ENCODE results near the gene SASS6.

SASS6 gene

DNA sequence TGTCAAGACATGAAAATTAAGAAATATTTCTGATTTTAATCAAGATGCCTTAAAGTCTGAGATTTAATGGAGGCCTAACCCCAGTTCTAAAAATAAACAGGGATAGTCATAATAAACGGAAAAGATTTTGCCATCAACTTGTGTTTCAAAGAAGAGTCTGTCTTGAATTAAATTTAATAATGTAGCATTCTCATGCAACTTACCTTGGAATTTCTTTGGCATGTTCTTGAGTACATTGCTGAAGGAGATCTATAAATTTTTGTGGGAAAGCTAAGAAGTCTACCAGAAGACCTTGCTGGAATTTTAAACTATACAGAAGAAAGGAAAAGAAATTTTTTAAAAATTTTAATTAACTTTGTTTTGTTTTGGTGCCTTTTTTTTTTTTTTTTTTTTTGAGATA lies 10.6 kb downstream of the SASS6 start:
- no peak for DNase-seq (ENCODE audit: low spot score)
- TF ChIP-seq, protein P1, sequence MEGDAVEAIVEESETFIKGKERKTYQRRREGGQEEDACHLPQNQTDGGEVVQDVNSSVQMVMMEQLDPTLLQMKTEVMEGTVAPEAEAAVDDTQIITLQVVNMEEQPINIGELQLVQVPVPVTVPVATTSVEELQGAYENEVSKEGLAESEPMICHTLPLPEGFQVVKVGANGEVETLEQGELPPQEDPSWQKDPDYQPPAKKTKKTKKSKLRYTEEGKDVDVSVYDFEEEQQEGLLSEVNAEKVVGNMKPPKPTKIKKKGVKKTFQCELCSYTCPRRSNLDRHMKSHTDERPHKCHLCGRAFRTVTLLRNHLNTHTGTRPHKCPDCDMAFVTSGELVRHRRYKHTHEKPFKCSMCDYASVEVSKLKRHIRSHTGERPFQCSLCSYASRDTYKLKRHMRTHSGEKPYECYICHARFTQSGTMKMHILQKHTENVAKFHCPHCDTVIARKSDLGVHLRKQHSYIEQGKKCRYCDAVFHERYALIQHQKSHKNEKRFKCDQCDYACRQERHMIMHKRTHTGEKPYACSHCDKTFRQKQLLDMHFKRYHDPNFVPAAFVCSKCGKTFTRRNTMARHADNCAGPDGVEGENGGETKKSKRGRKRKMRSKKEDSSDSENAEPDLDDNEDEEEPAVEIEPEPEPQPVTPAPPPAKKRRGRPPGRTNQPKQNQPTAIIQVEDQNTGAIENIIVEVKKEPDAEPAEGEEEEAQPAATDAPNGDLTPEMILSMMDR (IDR thresholded peaks at IDR 0.05; ENCODE audit: borderline replicate concordance, control extremely low read depth, extremely low read depth, insufficient read depth, missing control alignments): no peak
- in situ Hi-C loops (cut with MboI; ENCODE audit: low sequenced_read_pairs, unreplicated experiment): no loop called here

DNA sequence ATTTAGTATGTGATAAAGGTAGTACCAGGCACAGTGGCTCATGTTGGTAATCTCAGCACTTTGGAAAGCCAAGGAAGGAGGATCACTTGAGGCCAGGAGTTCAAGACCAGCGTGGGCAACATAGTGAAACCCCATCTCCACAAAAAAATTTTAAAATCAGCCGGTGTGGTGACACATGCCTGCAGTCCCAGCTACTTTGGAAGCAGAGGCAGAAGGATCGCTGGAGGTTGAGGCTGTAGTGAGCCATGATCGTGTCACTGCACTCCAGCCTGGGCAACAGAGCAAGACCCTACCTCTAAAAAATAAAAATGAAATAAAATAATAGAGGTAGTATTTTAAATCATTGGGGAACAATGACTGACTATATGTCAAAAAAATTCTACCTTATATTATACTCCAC lies 17.2 kb downstream of the SASS6 start:
- DNase-seq (ENCODE audit: low spot score): no peak
- in situ Hi-C loops (cut with MboI; ENCODE audit: low sequenced_read_pairs, unreplicated experiment): no loop called here
- TF ChIP-seq, protein P1 (IDR thresholded peaks at IDR 0.05; ENCODE audit: borderline replicate concordance, control extremely low read depth, extremely low read depth, insufficient read depth, missing control alignments): no peak

DNA sequence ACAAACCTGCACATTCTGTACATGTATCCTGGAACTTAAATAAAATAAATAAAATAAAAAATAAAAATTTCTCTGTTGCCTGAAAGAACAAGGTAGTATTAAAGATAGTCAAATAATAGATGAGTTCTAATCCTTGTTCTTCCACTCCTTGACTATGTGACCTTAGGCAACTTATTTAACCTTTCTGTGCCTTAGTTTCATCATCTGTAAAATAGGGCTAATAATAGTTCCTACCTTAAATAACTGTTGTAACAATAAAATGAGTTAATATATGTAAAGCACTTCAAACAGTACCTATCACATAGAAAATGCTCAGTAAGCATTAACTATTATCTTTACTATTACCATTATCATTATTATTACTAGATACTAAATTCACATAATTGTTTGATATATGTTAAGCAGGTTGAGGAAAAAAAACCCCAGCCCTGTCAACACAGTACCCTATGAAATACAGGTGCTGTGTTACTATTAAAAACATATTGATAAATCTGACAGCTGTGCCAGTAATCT lies 23.1 kb downstream of the SASS6 start:
- TF ChIP-seq, protein P1 (IDR thresholded peaks at IDR 0.05; ENCODE audit: borderline replicate concordance, control extremely low read depth, extremely low read depth, insufficient read depth, missing control alignments): no peak
- in situ Hi-C loops (cut with MboI; ENCODE audit: low sequenced_read_pairs, unreplicated experiment): no loop called here
- no peak for DNase-seq (ENCODE audit: low spot score)

DNA sequence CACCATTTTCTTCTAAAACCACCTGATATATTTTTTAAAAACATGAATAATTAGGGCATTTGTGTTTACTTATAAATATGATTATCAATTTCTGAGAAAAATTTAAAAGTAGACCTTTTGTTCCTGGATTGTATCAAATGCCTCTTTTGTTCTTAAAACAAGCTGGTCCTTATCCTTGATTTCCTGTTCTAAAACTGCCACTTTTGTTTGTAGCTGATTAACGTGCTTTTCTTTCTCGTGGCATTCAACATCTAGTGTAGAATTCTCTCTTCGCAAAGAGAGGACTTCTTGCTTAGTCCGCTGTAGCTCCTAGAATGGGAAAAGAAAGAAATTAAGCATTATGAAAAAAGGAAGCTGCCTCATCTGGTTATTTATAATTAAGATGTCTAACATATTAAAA lies 25.0 kb downstream of the SASS6 start:
- TF ChIP-seq, protein P1 (IDR thresholded peaks at IDR 0.05; ENCODE audit: borderline replicate concordance, control extremely low read depth, extremely low read depth, insufficient read depth, missing control alignments): no peak
- no peak for DNase-seq (ENCODE audit: low spot score)
- in situ Hi-C loops (cut with MboI; ENCODE audit: low sequenced_read_pairs, unreplicated experiment): no loop called here

DNA sequence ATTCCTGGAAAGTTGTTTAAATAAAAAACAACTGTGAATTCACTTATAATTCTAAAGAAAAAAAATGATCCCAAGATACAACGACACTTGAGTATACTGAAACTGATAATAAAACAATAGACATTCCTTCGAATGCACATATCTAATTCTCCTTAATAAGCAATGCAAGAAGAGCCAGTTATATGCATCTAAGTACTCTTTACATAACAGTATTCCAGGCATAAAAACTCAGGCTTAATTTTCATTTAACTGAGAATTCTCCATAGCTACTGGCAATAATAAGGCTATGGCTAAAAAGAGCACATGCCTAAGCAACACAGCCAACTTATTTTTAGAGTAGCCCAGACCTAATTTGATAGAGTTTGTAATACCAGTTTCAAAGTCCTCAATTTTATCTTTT lies 31.2 kb downstream of the SASS6 start:
- TF ChIP-seq, protein P1 (IDR thresholded peaks at IDR 0.05; ENCODE audit: borderline replicate concordance, control extremely low read depth, extremely low read depth, insufficient read depth, missing control alignments): no peak
- in situ Hi-C loops (cut with MboI; ENCODE audit: low sequenced_read_pairs, unreplicated experiment): no loop called here
- DNase-seq (ENCODE audit: low spot score): no peak

DNA sequence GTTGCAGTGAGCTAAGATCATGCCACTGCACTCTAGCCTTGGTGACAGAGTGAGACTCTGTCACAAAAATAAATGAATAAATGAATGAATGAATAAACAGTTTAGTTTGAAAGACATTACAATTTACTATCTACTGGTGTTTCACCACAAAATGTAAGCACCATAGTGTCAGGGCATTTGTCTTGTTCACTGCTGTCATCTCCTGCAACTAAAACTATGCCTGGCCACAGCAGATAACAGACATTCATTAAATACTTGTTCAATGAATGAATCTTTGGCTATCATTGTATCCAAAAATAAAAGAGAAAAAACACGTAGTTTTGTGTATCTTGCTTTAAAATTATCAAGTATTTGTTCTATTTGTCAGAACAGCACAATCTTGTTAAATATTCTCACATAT lies 32.5 kb downstream of the SASS6 start:
- in situ Hi-C loops (cut with MboI; ENCODE audit: low sequenced_read_pairs, unreplicated experiment): no loop called here
- DNase-seq (ENCODE audit: low spot score): no peak
- TF ChIP-seq, protein P1 (IDR thresholded peaks at IDR 0.05; ENCODE audit: borderline replicate concordance, control extremely low read depth, extremely low read depth, insufficient read depth, missing control alignments): no peak

DNA sequence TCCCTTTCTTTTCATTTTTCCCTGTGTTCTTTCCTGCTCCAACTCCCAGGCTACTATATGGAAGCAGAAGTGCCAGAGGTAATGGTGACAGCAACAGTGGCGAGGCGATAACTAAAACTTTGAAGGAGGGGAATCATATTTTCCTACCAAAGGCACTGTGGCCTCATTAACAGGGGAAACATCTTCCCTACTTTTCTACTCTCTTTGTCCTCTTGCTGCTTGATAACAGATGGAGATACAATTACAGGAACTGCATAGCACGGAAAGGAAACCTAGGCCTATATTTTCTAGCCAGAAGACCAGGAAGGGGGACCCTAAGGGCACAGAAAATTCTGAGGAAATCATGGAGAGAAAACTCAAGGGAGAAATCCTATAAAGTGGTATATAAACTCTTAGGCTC lies 42.3 kb downstream of the SASS6 start:
- in situ Hi-C loops (cut with MboI; ENCODE audit: low sequenced_read_pairs, unreplicated experiment): no loop called here
- DNase-seq (ENCODE audit: low spot score): no peak
- TF ChIP-seq, protein P1 (IDR thresholded peaks at IDR 0.05; ENCODE audit: borderline replicate concordance, control extremely low read depth, extremely low read depth, insufficient read depth, missing control alignments): no peak
